ENCODE data around the gene AP1S2. TPM values are rescaled to one million over a fixed set of nuclear protein-coding genes. Genes with fewer than 3 reads are reported as not detected.

Gene AP1S2
- total and polyA plus RNA-seq, 8 donors = 4.0 to 17.5 (median 6.8) TPM

DNA sequence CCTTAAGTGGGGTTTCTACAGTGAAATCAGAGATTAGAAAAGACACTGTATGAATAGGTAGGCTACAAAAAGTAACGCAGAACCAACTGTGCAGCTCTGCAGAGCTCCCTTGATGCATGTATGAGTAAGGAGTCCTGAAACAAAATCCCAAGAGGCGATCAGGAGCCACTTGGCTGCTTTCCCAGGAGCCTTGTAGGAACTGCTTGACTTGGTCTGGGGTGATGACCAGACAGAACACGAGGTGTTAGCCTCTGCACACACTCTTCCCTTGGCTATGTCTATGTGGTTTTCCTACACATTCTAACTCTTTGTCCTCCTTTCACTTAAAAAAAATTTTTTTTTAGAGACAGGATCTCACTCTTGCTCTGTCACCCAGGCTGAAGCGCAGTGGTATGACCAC lies 22.8 kb upstream of the AP1S2 start:
- Histone ChIP-seq H3K4me1 (no peaks in the 10 kb centered on the region), H3K36me3 (no peaks in the 10 kb centered on the region), H3K27me3 (peaks cover 0 to 6% (median 0%) of the 10 kb centered on the region in 4 donors), H3K9me3 (no peaks in the 10 kb centered on the region), H3K4me3 (no peak overlapping the region), H3K27ac (no peak overlapping the region)
- ATAC-seq (no peak), DNase-seq (no peak), FAIRE-seq (no peak)
- 80 to 89% methylated on average over 4 of the region's 4 CpGs for WGBS, 2 donors
- intact Hi-C loops (cut with DNase I) = no loop called here
- TF ChIP-seq, protein P1, sequence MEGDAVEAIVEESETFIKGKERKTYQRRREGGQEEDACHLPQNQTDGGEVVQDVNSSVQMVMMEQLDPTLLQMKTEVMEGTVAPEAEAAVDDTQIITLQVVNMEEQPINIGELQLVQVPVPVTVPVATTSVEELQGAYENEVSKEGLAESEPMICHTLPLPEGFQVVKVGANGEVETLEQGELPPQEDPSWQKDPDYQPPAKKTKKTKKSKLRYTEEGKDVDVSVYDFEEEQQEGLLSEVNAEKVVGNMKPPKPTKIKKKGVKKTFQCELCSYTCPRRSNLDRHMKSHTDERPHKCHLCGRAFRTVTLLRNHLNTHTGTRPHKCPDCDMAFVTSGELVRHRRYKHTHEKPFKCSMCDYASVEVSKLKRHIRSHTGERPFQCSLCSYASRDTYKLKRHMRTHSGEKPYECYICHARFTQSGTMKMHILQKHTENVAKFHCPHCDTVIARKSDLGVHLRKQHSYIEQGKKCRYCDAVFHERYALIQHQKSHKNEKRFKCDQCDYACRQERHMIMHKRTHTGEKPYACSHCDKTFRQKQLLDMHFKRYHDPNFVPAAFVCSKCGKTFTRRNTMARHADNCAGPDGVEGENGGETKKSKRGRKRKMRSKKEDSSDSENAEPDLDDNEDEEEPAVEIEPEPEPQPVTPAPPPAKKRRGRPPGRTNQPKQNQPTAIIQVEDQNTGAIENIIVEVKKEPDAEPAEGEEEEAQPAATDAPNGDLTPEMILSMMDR (IDR thresholded peaks at IDR 0.05) = no peak

DNA sequence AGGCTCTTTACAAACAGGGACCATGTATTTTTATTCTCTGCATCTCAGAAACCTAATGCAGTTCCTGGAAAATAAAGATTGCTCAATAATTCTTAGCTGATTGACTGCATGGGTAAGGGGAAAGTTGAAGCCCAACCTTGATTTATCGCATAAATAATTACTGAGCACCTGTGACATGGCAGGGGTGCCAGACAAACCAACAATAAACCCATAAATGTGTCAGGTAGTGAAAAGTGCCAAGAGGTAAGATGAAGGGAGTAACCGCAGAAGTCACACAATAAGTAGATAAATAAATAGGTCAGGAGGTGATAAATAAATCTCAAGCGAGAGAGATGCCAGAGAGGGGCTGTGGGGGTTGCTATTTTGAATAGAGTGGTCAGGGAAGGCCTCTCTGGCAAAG lies 20.1 kb upstream of the AP1S2 start:
- H3K9me3 ChIP-seq = no peaks in the 10 kb centered on the region
- ATAC-seq (peak; percentile 54 to 79 (median 58)), FAIRE-seq (no peak), DNase-seq (no peak)
- peaks cover 0 to 6% (median 0%) of the 10 kb centered on the region in 4 donors for H3K27me3 ChIP-seq
- H3K4me3 ChIP-seq = no peak overlapping the region
- WGBS, 2 donors = 21 to 24% methylated on average over 3 of the region's 3 CpGs
- no peaks in the 10 kb centered on the region for H3K4me1 ChIP-seq
- H3K27ac ChIP-seq = peak overlapping the region in 1 of 4 donors; percentile 8
- H3K36me3 ChIP-seq = no peaks in the 10 kb centered on the region
- intact Hi-C loops (cut with DNase I) = no loop called here
- TF ChIP-seq, protein P1 (IDR thresholded peaks at IDR 0.05) = no peak

DNA sequence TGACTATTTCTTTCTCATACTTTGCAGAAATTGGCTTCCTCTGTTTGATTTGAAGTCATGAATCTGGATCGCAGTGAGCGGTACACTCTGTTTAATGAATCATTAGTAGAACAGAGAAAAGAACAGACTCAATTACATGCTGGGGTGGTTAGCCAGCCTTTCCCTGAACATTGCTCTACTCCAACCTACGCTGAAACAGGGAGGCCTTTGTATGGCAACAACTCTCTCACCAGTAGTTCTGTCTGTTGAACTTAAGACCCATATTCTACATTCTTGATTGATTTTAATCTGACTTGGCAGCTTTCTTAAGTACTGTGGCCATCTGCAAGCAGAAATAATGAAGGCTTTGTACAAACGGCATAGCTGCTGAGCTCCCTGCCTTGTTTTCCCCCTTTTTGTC lies 19.0 kb upstream of the AP1S2 start:
- DNase-seq (no peak), FAIRE-seq (peak; percentile 5), ATAC-seq (peak in 3 of 4 donors; percentile 53 to 73 (median 56))
- Histone ChIP-seq H3K9me3 (no peaks in the 10 kb centered on the region), H3K27ac (peak overlapping the region in 1 of 4 donors; percentile 33), H3K36me3 (no peaks in the 10 kb centered on the region), H3K4me1 (no peaks in the 10 kb centered on the region), H3K4me3 (no peak overlapping the region), H3K27me3 (peaks cover 0 to 6% (median 0%) of the 10 kb centered on the region in 4 donors)
- WGBS, 2 donors = 63% methylated on average over 4 of the region's 4 CpGs
- TF ChIP-seq, protein P1 (IDR thresholded peaks at IDR 0.05) = no peak
- intact Hi-C loops (cut with DNase I) = no loop called here

DNA sequence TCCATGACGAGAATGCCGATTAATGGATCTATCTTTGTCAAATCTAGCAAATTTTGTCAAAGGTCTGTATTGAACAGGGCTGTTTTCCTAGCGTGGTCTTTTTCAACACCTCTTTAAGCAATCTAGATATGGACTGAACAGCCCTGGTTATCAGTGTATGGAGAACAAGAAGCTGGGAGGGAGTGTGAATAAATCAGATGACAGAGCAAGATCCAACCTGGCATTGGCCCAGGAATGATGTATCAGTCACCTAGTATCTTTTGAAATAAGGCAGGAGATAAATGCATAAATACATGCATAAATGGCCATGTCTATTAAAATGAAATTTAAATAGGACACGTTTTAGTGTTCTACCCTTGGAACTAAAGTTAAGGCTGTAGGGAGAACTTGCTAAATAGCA lies 15.7 kb upstream of the AP1S2 start:
- no peak for FAIRE-seq
- TF ChIP-seq, protein P1 (IDR thresholded peaks at IDR 0.05) = no peak
- H3K36me3 ChIP-seq = no peaks in the 10 kb centered on the region
- H3K4me3 ChIP-seq = no peak overlapping the region
- H3K4me1 ChIP-seq = no peaks in the 10 kb centered on the region
- no peak for ATAC-seq
- no peak overlapping the region for H3K27ac ChIP-seq
- no peaks in the 10 kb centered on the region for H3K27me3 ChIP-seq
- whole genome bisulfite sequencing, 2 donors = 50 to 54% methylated on average over 4 of the region's 4 CpGs
- no peak for DNase-seq
- no peaks in the 10 kb centered on the region for H3K9me3 ChIP-seq
- intact Hi-C loops (cut with DNase I) = no loop called here

DNA sequence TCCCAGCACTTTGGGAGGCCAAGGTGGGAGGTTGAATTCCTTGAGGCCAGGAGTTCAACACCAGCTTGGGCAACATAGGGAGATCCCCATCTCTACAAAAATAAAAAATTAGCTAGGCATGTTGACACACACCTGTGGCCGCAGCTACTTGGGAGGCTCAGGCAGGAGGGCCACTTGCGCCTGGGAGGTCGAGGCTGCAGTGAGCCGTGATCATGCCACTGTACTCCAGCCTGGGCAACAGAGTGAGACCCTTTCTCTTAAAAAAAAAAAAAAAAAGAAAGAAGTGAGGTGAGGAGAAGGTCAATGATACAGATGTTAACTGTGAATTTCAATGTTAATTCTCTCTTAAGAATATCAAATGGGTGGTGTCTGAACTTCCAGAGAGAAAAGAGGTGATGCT lies 15.1 kb upstream of the AP1S2 start:
- intact Hi-C loops (cut with DNase I) = no loop called here
- no peaks in the 10 kb centered on the region for H3K27me3 ChIP-seq
- H3K36me3 ChIP-seq = no peaks in the 10 kb centered on the region
- H3K4me1 ChIP-seq = no peaks in the 10 kb centered on the region
- FAIRE-seq = no peak
- H3K9me3 ChIP-seq = no peaks in the 10 kb centered on the region
- H3K27ac ChIP-seq = no peak overlapping the region
- DNase-seq = no peak
- ATAC-seq = no peak
- WGBS, 2 donors = 87 to 90% methylated on average over 4 of the region's 4 CpGs
- TF ChIP-seq, protein P1 (IDR thresholded peaks at IDR 0.05) = no peak
- no peak overlapping the region for H3K4me3 ChIP-seq
